GM23338 (cell line): ENCODE data around the gene PALLD.

Experiments
- CREB1 ChIP-seq: fragments of 250-450 bp; sonication (Bioruptor Pico); IDR thresholded peaks from 2 replicates; pipeline ENCODE4 v1.5.0; 2020; ENCODE audit warnings: low read depth, mild to moderate bottlenecking, moderate library complexity
- ETS1 ChIP-seq: IDR thresholded peaks from 2 replicates; pipeline ENCODE4 v1.6.1; 2016; ENCODE audit warnings: antibody characterized with exemption
- EZH2 ChIP-seq: fragments of 200-600 bp; sonication (generic); IDR thresholded peaks from one replicate; pipeline ENCODE4 v1.8.0; 2017; ENCODE audit warnings: antibody characterized with exemption, mild to moderate bottlenecking, low read depth; ENCODE audit not compliant: unreplicated experiment
- EZH2phosphoT487 ChIP-seq: fragments of 200-600 bp; sonication (generic); IDR thresholded peaks from one replicate; pipeline ENCODE4 v1.8.1; 2018; ENCODE audit warnings: antibody characterized with exemption; ENCODE audit not compliant: unreplicated experiment
- JUNB ChIP-seq: IDR thresholded peaks from one replicate; pipeline ENCODE4 v1.6.1; 2016; ENCODE audit warnings: antibody characterized with exemption; ENCODE audit not compliant: unreplicated experiment
- NANOG ChIP-seq: IDR thresholded peaks from 2 replicates; pipeline ENCODE4 v1.6.1; 2016; ENCODE audit warnings: antibody characterized with exemption, borderline replicate concordance
- POLR2AphosphoS5 ChIP-seq: IDR thresholded peaks from 2 replicates; pipeline ENCODE4 v1.6.1; 2016; ENCODE audit warnings: antibody characterized with exemption, low read depth
- REST ChIP-seq: IDR thresholded peaks from one replicate; pipeline ENCODE4 v1.6.1; 2018; ENCODE audit warnings: antibody characterized with exemption; ENCODE audit not compliant: unreplicated experiment
- STAT1 ChIP-seq: IDR thresholded peaks from one replicate; pipeline ENCODE4 v1.6.1; 2016; ENCODE audit warnings: antibody characterized with exemption; ENCODE audit not compliant: unreplicated experiment
- ZNF114 ChIP-seq: fragments of 250-450 bp; sonication (Bioruptor Pico); IDR thresholded peaks from 2 replicates; pipeline ENCODE4 v1.5.0; 2020; ENCODE audit warnings: mild to moderate bottlenecking, moderate library complexity
- ZNF331 ChIP-seq: fragments of 250-450 bp; sonication (Bioruptor Pico); IDR thresholded peaks from 2 replicates; pipeline ENCODE4 v1.5.0; 2020; ENCODE audit warnings: low read depth, mild to moderate bottlenecking, moderate library complexity
- ZNF462 ChIP-seq: fragments of 250-450 bp; sonication (Bioruptor Pico); IDR thresholded peaks from 2 replicates; pipeline ENCODE4 v1.5.0; 2020; ENCODE audit warnings: mild to moderate bottlenecking, moderate library complexity
- TF ChIP-seq, protein P1 (sequence below), 2 experiments: fragments of 200-600 bp in 1 of 2; sonication (generic) in 1 of 2; conservative IDR thresholded peaks; 2 replicates each; pipeline versions ENCODE4 v1.5.1 to v1.6.1; 2016 to 2017; ENCODE audit warnings: antibody characterized with exemption in 2 of 2, low read depth in 2 of 2, mild to moderate bottlenecking in 2 of 2, moderate library complexity in 1 of 2

GRCh38 chr4:168804146-168804545, 307.3 kb downstream of the PALLD start:
- TF ChIP-seq, protein P1, sequence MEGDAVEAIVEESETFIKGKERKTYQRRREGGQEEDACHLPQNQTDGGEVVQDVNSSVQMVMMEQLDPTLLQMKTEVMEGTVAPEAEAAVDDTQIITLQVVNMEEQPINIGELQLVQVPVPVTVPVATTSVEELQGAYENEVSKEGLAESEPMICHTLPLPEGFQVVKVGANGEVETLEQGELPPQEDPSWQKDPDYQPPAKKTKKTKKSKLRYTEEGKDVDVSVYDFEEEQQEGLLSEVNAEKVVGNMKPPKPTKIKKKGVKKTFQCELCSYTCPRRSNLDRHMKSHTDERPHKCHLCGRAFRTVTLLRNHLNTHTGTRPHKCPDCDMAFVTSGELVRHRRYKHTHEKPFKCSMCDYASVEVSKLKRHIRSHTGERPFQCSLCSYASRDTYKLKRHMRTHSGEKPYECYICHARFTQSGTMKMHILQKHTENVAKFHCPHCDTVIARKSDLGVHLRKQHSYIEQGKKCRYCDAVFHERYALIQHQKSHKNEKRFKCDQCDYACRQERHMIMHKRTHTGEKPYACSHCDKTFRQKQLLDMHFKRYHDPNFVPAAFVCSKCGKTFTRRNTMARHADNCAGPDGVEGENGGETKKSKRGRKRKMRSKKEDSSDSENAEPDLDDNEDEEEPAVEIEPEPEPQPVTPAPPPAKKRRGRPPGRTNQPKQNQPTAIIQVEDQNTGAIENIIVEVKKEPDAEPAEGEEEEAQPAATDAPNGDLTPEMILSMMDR (conservative IDR thresholded peaks at IDR 0.05; ENCODE audit: low read depth in 2 of 2) = no peak
- TF ChIP-seq EZH2 (no peak), POLR2AphosphoS5 (no peak), REST (no peak), CREB1 (no peak), EZH2phosphoT487 (no peak), JUNB (no peak), STAT1 (no peak), ZNF114 (CRISPR knock-in tag) (no peak), NANOG (no peak), ZNF331 (CRISPR knock-in tag) (no peak), ETS1 (no peak), ZNF462 (no peak)
